Renal cortical epithelial cell (primary cell): ENCODE data around the gene ETV3. TPM values are rescaled to one million over a fixed set of nuclear protein-coding genes. Genes with fewer than 3 reads are reported as not detected.
A peak's percentile ranks its signal among the peaks of the same experiment; 100 is the strongest.

ENCODE experiments used
- DNase-seq: peaks from one replicate; pipeline ENCODE4 v3.0.0-alpha.2; 2011; ENCODE audit warnings: low read depth
- total RNA-seq: library from RNA; depleted of rRNA; stranded (reverse); fragments of >200 nt; gene quantifications from 2 replicates; pipeline ENCODE4 v1.2.3, GENCODE V29; 2014

ETV3 gene
- total RNA-seq, 1 donor from 2014 or later: 15.6 TPM

DNA sequence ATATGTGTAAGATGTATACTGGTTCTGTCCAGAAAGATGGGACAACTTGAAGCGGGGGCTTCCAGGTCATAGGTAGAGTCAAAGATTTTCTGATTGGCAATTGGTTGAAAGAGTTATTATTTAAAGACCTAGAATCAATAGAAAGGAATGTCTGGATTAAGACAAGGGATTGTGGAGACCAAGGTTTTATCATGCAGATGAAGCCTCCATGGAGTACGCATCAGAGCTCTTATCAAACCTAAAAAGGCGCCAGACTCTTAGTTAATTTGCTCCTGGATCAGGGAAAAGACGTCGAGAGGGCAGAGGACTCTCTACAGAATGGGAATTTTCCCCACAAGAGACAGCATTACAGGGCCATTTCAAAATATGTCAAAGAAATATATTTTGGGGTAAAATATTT lies 23.7 kb upstream of the ETV3 start:
- DNase-seq: no peak

DNA sequence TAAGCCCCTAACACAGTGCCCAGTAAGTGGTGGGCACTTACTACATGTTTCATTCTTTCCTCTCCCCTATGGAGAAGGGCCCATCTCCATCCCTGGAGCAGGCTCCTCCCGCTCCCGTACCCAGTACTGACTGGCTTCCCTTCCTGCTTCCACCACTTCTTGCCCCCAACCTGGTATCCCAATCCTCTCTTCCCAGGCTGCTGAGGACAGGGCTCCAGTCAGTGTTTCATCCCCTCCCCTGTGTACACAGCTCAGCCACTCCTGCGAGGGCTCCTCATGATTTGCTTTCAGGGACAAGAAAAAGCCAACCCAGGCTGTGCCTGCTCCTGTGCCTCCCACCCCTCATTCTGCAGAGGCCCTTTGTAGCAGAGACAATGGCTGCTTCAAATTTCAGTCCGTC lies 20.8 kb upstream of the ETV3 start:
- no peak for DNase-seq

DNA sequence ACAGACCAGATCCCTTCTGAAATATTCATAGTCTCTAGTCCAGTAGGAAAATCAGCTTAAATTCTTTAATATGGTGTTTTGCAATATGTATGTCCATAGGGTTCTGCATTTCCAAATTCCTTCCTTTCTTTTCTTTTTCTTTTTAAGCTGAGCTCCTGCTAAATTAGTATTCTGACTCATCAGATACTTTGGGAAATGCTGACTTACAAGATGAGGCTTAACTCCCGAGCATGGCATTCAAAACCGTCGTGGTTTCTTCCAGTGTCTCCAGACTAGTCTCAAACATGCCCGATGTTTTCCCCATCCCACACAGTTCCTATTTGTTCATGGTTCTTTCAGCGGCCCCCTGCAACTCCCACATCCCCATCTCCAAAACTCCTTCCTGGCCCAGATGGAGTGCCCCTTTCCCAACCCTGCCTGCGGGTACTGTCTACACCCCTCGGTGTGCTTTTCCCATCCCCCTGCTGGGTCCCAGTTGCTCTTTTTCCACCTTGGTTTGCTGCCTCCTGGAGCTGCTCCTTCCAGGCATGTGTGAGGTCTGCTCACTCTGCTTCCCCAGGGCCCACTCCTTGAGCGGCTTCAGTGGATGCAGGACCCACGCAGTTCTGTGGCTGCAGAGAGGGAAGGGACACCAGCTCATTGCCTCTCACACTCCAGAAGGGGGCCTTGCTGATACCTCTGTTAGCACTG lies 19.5 kb upstream of the ETV3 start:
- no peak for DNase-seq

DNA sequence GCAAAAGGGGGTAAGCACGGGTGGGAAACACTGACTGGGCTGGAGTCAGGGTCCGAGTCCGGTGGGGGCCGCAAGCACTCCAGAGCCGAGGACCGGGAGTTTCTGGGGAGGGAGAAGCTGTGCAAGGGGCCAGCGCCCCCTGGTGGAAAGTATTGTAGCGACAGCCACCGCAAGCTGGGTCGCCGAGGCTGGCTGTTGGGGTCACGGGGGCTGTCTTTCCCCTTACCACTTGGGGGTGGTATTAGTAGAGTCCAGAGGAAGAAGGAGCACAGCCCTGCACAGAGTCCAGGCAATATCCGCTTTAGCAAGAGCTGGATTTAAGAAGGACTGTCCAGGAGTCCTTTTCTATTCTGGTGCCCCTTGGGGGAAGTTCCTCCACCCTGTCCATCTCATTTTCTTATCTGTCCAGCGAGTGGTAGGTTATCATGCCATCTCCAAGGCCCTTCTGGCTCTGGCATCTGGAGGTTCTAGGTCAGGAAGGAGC lies 17.9 kb upstream of the ETV3 start:
- DNase-seq: no peak

DNA sequence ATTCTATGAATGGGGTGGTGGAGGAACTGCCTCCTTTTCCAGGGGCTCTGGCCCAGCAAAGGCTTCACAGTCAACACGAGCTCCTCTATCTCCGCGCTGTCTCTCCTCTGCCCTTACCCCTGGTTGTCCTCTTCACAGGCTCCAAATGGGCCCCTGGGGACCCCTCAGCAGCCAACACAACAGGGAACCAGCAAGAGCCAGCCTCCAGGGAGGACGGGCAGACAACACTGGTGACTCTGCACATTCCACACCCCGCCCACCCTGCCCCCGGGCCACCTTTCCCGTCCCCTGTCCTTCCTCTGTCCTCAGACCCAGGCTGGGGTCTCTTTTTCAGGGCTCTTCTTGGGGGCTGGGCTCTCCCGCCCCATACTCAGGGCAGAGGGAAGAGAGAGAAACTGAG lies 17.5 kb upstream of the ETV3 start:
- DNase-seq: no peak

DNA sequence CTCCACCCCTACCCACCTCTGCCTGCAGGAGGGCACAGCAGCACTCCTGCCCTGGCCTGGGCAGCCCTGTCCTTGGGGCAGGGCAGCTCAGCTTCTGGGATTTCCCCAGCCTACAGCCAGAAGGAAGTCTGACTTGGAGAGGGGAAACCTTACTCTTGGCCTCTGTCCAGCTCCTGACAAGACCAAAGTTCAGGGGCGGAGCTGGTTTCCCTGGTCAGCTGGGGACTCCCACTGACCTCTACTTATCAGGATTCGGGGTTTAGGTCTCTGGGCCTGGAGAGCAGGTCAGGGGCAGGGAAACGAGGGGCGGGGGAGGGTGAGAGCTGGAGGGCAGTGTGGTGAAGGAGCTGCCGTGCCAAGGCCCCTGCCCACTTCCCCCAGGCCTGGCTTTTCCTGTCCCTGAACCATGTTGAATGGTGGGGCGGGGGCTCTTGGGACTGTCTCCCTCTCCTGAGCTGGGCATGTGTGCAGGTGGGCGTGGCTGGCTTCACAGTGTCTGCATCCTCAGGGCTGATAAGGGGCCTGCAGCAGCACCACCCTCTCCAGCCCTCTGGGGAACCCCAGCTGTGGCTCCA lies 16.8 kb upstream of the ETV3 start:
- peak; percentile 79 for DNase-seq

DNA sequence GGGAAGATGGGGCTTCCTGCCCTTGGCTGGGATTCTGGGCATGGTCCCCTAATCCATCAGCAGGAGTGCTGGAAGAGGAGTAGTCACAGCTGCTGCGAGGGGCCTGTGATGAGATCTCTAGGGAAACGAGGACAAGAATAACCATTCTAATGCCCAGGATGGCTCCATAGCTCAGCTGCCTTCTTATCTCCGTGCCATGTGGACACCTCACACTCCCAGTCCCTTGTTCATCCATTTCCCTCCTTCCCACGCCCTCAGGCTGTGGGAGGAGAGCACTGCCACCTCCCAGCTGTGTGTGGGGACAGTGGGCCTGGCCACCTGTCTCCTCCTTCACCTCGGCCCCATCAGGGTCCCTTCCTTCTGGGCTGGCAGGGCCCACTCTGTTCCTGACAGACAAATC lies 16.1 kb upstream of the ETV3 start:
- DNase-seq: no peak

DNA sequence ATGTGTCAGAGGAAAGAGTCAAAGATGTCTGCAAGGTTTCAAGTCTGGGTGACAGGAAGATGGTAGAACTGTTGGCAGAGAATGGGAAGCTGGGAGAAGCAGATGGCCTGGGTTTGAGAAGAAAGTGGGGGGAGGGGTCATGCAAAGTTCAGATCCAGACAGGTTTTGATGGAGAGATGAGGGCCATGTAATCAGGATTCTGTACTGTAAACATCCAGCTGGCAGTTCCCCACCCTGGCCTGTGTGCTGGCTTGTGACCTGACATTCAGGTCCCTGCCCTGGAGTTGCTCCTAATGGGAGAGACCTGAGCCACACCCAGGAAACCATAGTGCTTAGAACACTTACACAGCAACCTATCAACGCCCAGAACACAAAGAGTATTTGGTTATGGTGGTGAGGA lies 15.6 kb upstream of the ETV3 start:
- DNase-seq: no peak

DNA sequence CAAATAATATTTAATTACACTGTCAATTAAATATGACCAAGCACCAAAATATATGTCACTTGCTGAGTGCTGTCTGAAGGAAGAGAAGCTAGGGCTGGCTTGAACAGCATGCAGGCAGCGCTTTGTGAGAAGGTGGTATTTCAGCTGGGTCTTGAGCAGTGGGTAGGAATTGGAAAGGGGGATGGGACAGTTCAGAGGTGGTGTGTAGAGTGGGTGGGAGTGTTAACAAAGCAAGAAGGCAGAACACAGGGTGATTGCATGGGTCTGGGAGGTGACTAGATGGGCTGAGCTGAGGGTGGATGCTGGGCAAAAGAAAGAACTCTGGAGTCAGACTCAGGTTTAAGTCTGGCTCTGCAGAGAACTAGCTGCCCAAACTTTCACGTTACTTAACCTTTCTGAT lies 14.3 kb upstream of the ETV3 start:
- DNase-seq: no peak

DNA sequence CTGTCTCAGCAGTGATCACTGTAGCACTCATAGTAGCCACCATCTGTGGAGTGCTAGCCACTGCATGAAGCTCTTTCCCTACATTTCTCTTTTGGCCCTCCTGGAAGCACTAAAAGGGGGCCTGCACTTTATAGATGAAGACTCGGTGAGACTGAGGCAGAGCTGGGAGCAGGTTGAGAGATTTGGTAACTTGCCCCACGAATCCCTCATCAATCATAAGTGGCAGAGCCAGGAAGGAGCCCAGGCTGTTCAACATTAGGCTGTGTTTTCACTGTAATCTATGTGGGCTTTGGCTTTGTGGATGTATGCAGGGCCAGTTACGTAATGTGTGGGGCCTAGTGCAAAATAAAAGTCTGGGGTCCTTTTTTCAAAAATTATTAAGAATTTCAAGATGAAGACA lies 13.3 kb upstream of the ETV3 start:
- DNase-seq: no peak

DNA sequence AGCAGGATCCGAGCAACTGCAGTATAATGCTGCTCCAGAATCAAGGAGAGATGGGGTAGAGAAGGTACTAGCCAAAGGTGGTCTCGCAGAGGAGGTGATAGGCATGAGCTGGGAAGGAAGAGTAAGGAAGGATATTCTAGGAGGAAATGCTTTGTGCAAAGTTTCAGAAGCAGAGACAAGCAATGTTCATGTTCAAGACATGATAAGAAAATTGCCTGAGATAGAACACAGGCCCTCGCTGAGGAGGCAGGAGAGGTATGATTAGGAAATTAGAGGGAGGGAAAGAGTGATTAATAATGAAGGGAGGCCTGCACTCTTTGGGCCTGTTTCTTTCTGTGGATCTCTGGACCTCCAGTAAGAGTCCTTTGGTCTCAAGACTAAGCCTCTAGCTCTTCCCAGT lies 12.9 kb upstream of the ETV3 start:
- no peak for DNase-seq

GRCh38 chr1:157150631-157151030 lies 12.4 kb upstream of the ETV3 start:
- DNase-seq: no peak

DNA sequence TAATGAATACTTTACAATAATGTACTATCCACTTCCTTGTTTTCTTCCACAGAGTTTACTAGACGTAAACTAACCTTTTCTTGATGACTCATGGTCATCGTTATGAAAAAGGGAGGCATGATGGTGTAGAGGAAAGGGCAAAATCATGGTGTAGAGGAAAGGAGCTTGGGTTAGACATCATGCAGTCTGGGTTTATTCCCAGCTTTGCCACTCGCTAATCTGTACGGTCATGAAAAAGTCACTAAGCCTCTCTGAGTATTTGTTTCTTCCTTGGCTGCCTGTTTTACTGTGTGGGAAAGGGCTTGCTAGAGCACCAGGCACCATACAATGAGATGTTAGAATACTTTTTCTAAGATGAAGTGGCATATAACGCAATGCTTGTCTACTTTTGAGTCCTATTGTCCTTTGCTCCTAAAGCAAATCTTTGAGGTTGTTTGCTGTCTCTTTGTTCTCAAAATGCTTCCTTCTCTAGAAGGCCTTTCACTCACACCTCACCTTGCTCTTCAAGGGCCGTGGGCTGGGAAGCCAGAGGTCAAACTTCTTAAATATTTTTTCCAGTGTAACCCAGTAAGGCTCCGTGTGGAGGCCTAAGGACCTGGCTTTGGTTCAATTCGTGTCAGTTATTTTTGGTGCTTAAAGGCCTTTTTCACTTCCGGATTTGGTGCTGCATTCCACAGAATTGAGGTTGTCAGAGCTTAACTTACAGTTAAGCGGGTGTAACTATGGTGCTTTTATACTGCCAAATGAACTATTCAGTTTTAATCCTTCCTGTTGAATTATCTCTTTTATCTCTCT lies 9.9 kb upstream of the ETV3 start:
- peak; percentile 30 for DNase-seq

DNA sequence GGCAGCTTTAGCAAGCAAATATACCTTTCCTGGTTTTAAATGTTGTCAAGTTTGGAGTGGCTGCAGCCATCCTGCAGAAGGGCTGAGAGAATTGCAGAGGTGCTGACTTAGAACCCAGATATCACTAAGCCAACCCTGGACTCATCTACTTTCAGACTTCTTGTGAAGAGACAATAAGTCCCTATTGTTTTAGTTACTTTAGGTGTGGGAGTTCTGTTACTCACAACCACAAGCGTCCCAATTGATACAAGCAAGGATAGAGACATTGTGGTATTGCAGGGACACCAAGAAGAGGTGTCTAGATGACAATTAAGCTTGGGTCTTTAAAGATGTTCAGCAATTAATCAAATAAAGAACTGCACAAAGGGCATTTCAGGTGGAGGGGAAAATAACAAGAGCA lies 8.8 kb upstream of the ETV3 start:
- DNase-seq: no peak

GRCh38 chr1:157146244-157146643 lies 8.0 kb upstream of the ETV3 start:
- no peak for DNase-seq

DNA sequence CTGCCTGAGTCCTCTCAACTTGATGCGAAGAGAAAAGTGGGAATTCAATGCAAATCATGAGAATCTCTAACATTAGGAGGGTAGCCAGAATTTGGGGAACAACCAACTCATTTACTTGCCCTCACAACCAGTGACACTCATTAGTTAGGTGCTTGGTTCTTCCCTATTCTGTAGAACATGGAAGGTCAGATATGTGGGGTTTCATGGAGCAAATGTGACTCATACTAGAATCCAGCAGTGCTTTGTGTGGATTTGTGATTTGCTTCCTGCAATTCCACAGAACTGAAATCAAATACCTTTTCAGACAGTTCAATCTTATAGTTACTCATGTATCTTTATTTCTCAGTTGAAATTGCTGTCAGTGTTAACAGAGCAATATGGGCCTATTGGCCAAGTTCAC lies 6.9 kb upstream of the ETV3 start:
- DNase-seq: peak; percentile 37

DNA sequence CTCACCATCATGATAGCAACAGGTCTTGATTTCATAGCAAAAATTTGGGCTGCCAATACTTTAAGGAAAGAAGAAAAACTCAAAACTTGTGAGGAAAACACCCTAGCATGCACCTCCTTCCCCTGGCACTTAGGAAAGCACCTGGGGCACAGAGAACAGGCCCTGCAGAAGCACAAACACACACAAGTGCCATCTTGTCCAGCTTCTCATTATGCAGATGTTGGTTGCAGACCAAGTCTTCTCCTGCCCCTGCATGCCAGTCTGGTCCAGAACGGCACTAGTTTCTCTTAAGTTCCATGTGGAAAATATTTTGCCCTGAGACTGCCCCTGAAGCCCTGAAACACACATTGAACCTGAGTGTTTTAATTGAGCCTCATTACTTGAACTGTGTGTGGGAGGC lies 6.3 kb upstream of the ETV3 start:
- DNase-seq: no peak

DNA sequence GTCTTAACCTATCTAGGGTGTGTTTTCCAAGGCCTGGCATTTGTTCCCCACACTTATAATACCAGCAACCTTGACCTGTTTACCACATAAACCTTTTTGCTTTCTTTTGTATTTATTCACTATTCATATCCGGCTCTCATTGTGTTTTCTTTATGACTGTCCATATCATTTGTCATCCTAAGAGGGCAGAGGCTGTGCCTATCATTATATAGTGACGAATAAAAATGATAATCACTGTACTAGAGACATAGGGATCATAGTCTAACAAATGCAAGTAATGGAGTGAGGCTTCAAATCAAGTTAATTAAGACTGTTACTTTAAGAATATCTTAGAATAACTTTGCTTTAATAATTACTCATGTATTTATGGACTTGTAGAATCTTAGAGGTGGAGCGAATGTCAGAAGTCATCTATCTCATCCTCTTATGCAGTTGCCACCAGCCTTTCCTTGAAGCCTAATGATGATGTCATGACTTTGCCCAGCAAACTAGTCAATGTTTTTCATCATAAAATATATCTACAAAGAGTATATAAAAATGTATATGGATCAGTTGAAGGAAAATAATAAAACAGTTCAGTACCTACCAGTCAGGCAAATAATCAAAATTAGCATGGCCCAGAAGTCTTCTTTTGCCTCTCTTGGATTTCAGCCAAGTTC lies 4.7 kb upstream of the ETV3 start:
- DNase-seq: no peak

DNA sequence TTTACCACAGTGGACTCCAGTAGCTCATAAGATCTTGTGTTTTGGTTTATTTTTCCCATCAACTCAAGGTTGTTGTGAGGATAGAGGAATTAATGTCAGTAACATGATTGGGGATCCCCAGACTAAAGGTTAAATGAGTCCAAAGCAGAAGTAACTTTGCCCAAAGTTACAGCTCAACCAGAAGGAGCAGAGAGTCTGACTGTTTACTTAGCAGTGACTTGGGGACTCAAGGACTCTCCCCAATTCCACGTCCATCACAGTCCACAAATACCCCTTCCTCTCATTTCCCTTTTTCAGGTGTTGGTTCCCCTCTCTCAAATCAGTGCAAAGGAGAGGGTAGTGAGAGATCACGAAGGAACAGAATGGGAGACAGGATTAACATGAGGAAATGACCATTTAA lies 4.0 kb upstream of the ETV3 start:
- DNase-seq: no peak

DNA sequence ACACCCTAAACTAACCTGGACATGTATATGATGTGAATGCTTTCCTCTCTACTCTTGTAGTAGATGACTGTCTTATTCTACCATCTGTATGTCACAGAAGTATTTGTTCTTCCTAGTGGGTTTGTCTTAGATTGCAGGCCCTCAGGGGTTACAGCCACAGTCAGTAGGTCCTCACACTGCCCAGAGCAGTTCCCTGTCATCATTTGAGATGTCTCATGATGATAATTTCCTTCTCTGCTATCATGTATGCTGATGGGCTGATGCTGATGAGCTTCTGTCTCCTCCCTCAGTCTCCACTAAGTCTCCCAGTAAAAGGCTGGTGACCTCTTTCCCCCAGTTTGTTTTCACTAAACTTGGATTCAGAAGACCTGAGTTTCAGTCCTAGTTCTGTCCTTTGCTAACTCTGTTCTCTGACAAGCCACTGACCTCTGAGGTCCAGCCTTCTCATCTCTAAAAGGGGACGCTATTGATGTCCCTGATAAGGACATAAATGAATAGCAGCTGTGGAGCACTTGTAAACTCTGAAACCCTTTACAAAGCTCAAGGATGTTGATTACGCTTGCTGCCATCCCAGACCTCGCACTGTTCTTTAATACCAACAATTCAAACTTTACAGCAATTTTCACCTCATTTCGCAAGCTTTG lies 3.1 kb upstream of the ETV3 start:
- no peak for DNase-seq

GRCh38 chr1:157140063-157140588 lies 1.9 kb upstream of the ETV3 start:
- DNase-seq: no peak
